SK-N-SH (cell line): ENCODE data around the gene FBLN7. TPM values are rescaled to one million over a fixed set of nuclear protein-coding genes. Genes with fewer than 3 reads are reported as not detected.

Experiments used
- CTCF ChIA-PET: fragments of 300-600, 350-600 bp; formaldehyde crosslinking; extraction: SDS; loops from one replicate; lab custom pipeline; 2021; lab: Yijun Ruan, JAX
- POLR2A ChIA-PET: fragments of 350-600 bp; sonication (Branson Sonifier 250); formaldehyde crosslinking; extraction: SDS; loops from one replicate; lab custom pipeline; 2020; ENCODE audit warnings: antibody characterized with exemption, inconsistent platforms; lab: Yijun Ruan, JAX
- DNase-seq: peaks from one replicate; pipeline ENCODE4 v3.0.0; 2012
- H2AFZ ChIP-seq: fragments of 200-600 bp; sonication (generic); 2 replicates; pipeline ENCODE4 v1.8.1; 2016; ENCODE audit warnings: antibody characterized with exemption, mild to moderate bottlenecking, low read depth
- H3F3A ChIP-seq: fragments of 200-600 bp; sonication (generic); replicated peaks from 2 replicates; pipeline ENCODE3; 2016; ENCODE audit warnings: antibody characterized with exemption, mild to moderate bottlenecking; ENCODE audit not compliant: insufficient read depth
- H3K27ac ChIP-seq, 2 experiments: fragments of 200-500 bp in 1 of 2; fragments of 200-600 bp in 1 of 2; sonication (Bioruptor generic) in 1 of 2; sonication (generic), shearing (Covaris generic) in 1 of 2; 2 replicates each; pipeline versions ENCODE4 v1.5.1 to v1.6.1; 2014 to 2016; ENCODE audit warnings: low read depth in 2 of 2, inconsistent platforms in 1 of 2, low read length in 1 of 2, mild to moderate bottlenecking in 1 of 2, mixed read lengths in 1 of 2
- H3K27me3 ChIP-seq: fragments of 200-600 bp; sonication (generic), shearing (Covaris generic); 2 replicates; pipeline ENCODE4 v1.6.1; 2016; ENCODE audit warnings: mixed run types; ENCODE audit not compliant: insufficient read depth
- H3K36me3 ChIP-seq, 2 experiments: fragments of 200-500 bp in 1 of 2; fragments of 200-600 bp in 1 of 2; sonication (Bioruptor generic) in 1 of 2; sonication (generic) in 1 of 2; replicated peaks in 1 of 2; 2 replicates each; pipeline versions ENCODE3 to v1.5.1; 2014 to 2016; ENCODE audit warnings: low read length in 1 of 2, mild to moderate bottlenecking in 1 of 2; ENCODE audit not compliant: insufficient read depth in 2 of 2, control insufficient read depth in 1 of 2
- H3K4me1 ChIP-seq, 2 experiments: fragments of 200-500 bp in 1 of 2; fragments of 200-600 bp in 1 of 2; sonication (Bioruptor generic) in 1 of 2; sonication (generic), shearing (Covaris generic) in 1 of 2; 2 replicates each; pipeline versions ENCODE4 v1.5.1 to v1.6.1; 2014 to 2016; ENCODE audit warnings: low read depth in 1 of 2, low read length in 1 of 2, mixed run types in 1 of 2; ENCODE audit not compliant: insufficient read depth in 2 of 2, control insufficient read depth in 1 of 2
- H3K4me2 ChIP-seq: fragments of 200-600 bp; sonication (generic), shearing (Covaris generic); 2 replicates; pipeline ENCODE4 v1.6.1; 2017; ENCODE audit warnings: mixed run types
- H3K4me3 ChIP-seq, 2 experiments: fragments of 200-500 bp in 1 of 2; fragments of 200-600 bp in 1 of 2; sonication (Bioruptor generic) in 1 of 2; sonication (generic), shearing (Covaris generic) in 1 of 2; 2 replicates each; pipeline versions ENCODE4 v1.5.1 to v1.8.1; 2014 to 2016; ENCODE audit warnings: low read depth in 2 of 2, inconsistent platforms in 1 of 2, low read length in 1 of 2, mild to moderate bottlenecking in 1 of 2, mixed read lengths in 1 of 2, moderate library complexity in 1 of 2
- H3K79me2 ChIP-seq: fragments of 200-600 bp; sonication (generic); 2 replicates; pipeline ENCODE4 v1.8.1; 2017; ENCODE audit warnings: mild to moderate bottlenecking; ENCODE audit not compliant: insufficient read depth
- H3K9ac ChIP-seq: fragments of 200-600 bp; sonication (generic); 2 replicates; pipeline ENCODE4 v1.6.1; 2017; ENCODE audit warnings: mixed run types
- H3K9me2 ChIP-seq: fragments of 200-600 bp; sonication (generic); 2 replicates; pipeline ENCODE4 v1.6.1; 2017; ENCODE audit warnings: mixed run types
- H3K9me3 ChIP-seq: fragments of 200-600 bp; sonication (generic); 2 replicates; pipeline ENCODE4 v1.6.1; 2017; ENCODE audit warnings: mixed run types, mild to moderate bottlenecking, moderate library complexity
- H4K20me1 ChIP-seq: fragments of 200-600 bp; sonication (generic); 2 replicates; pipeline ENCODE4 v1.6.1; 2017; ENCODE audit warnings: mild to moderate bottlenecking, mixed run types; ENCODE audit not compliant: insufficient read depth
- CTCF ChIP-seq: fragments of 200-600 bp; sonication (generic); IDR thresholded peaks from 2 replicates; pipeline ENCODE4 v1.6.1; 2017; ENCODE audit warnings: antibody characterized with exemption, mild to moderate bottlenecking, moderate library complexity
- ELF1 ChIP-seq: IDR thresholded peaks from 2 replicates; pipeline ENCODE4 v1.4.0; 2012
- EP300 ChIP-seq, 2 experiments: IDR thresholded peaks; 2 replicates each; pipeline versions ENCODE4 v1.4.0 to v1.6.1; 2012; ENCODE audit warnings: borderline replicate concordance in 1 of 2, low read depth in 1 of 2, low read length in 1 of 2
- FOXJ3 ChIP-seq: sonication (generic); formaldehyde crosslinking; IDR thresholded peaks from 2 replicates; pipeline ENCODE4 v1.5.1; 2020; ENCODE audit warnings: mild to moderate bottlenecking, missing genetic modification reagents
- GABPA ChIP-seq: IDR thresholded peaks from 2 replicates; pipeline ENCODE4 v1.4.0; 2012; ENCODE audit warnings: low read depth, mild to moderate bottlenecking
- JUND ChIP-seq: IDR thresholded peaks from 2 replicates; pipeline ENCODE4 v1.4.0; 2012
- MXI1 ChIP-seq: IDR thresholded peaks from 2 replicates; pipeline ENCODE4 v1.6.1; 2012; ENCODE audit warnings: mild to moderate bottlenecking, low read depth, low read length, improper control_type of control experiment
- POLR2AphosphoS5 ChIP-seq: IDR thresholded peaks from 2 replicates; pipeline ENCODE4 v1.6.1; 2012; ENCODE audit warnings: low read depth, low read length
- RCOR1 ChIP-seq: fragments of 150-350 bp; IDR thresholded peaks from 2 replicates; pipeline ENCODE4 v1.6.1; 2017; ENCODE audit warnings: antibody characterized with exemption, low read length
- SIN3A ChIP-seq: IDR thresholded peaks from 2 replicates; pipeline ENCODE4 v1.6.1; 2012; ENCODE audit warnings: low read depth, mild to moderate bottlenecking, low read length, moderate library complexity, borderline replicate concordance
- TAF1 ChIP-seq: IDR thresholded peaks from 2 replicates; pipeline ENCODE4 v1.6.1; 2012; ENCODE audit warnings: low read depth, mild to moderate bottlenecking, low read length, moderate library complexity, borderline replicate concordance
- TCF12 ChIP-seq: IDR thresholded peaks from 2 replicates; pipeline ENCODE4 v1.4.0; 2012
- USF1 ChIP-seq: IDR thresholded peaks from 2 replicates; pipeline ENCODE4 v1.4.0; 2012; ENCODE audit warnings: low read depth, borderline replicate concordance
- ZBTB33 ChIP-seq: IDR thresholded peaks from 2 replicates; pipeline ENCODE4 v1.4.0; 2012; ENCODE audit warnings: low read depth, borderline replicate concordance
- WGBS: methylation state at CpG from one replicate; pipeline ENCODE4 v1.1.6; 2017; ENCODE audit warnings: low lambda C conversion rate; 5-methylcytosine and 5-hydroxymethylcytosine counted together
- polyA plus RNA-seq, 3 experiments: library from polyadenylated mRNA; depleted of rRNA; stranded (reverse); fragments of >200 nt; gene quantifications; 2 replicates each; pipeline ENCODE4 v1.2.3, GENCODE V29; 2012
- TF ChIP-seq, protein P1 (sequence below): IDR thresholded peaks from 2 replicates; pipeline ENCODE4 v1.4.0; 2012; ENCODE audit warnings: low read depth
- TF ChIP-seq, protein P2 (sequence below): fragments of 150-350 bp; IDR thresholded peaks from 2 replicates; pipeline ENCODE4 v1.6.1; 2016; ENCODE audit warnings: mild to moderate bottlenecking, low read depth, low read length

The FBLN7 gene
- polyA plus RNA-seq, 1 of the 3 experiments (the other 2 are of a cell fraction): 4.4 TPM

GRCh38 chr2:112184121-112184520, 45.9 kb downstream of the FBLN7 start:
- Histone ChIP-seq H4K20me1 (no peaks in the 10 kb centered on the region), H3K9me2 (no peaks in the 10 kb centered on the region), H3K36me3 (no peaks in the 10 kb centered on the region), H2AFZ (no peak overlapping the region), H3K27me3 (no peaks in the 10 kb centered on the region), H3K27ac (no peak overlapping the region), H3K9ac (no peak overlapping the region), H3K4me1 (no peaks in the 10 kb centered on the region), H3F3A (no peaks in the 10 kb centered on the region), H3K79me2 (no peaks in the 10 kb centered on the region), H3K4me2 (no peak overlapping the region), H3K4me3 (no peak overlapping the region), H3K9me3 (no peaks in the 10 kb centered on the region)
- no peak for DNase-seq
- CTCF ChIA-PET: interaction anchor here (0.9 kb wide), 1 partner anchor 32 kb away, joined by 3 read pairs; no protein-coding TSS in a partner anchor
- 92% methylated on average over 6 of the region's 8 CpGs for WGBS
- TF ChIP-seq JUND: no peak
- TF ChIP-seq ELF1: no peak
- TF ChIP-seq, protein P1, sequence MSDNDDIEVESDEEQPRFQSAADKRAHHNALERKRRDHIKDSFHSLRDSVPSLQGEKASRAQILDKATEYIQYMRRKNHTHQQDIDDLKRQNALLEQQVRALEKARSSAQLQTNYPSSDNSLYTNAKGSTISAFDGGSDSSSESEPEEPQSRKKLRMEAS: no peak
- no peak for TF ChIP-seq GABPA
- TF ChIP-seq, protein P2, sequence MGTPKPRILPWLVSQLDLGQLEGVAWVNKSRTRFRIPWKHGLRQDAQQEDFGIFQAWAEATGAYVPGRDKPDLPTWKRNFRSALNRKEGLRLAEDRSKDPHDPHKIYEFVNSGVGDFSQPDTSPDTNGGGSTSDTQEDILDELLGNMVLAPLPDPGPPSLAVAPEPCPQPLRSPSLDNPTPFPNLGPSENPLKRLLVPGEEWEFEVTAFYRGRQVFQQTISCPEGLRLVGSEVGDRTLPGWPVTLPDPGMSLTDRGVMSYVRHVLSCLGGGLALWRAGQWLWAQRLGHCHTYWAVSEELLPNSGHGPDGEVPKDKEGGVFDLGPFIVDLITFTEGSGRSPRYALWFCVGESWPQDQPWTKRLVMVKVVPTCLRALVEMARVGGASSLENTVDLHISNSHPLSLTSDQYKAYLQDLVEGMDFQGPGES: no peak
- POLR2A ChIA-PET: no interaction called here

DNA sequence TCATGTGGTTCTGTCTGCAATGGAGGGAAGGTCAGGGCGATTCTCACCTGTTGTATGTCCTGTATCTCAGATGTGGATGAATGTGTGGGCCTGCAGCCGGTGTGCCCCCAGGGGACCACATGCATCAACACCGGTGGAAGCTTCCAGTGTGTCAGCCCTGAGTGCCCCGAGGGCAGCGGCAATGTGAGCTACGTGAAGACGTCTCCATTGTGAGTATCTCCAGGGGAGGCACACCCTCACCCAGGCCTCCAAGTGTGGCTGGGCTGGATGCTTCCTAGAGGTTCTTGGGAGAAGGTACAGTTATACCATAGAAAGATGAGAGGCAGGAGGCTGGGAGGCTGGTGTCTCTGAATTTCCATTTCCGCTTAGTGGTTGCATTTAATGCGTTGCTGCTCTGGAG, 46.9 kb downstream of the FBLN7 start:
- DNase-seq: no peak
- H3K4me2 ChIP-seq: no peak overlapping the region
- no peak overlapping the region for H3K4me3 ChIP-seq
- no peaks in the 10 kb centered on the region for H3K27me3 ChIP-seq
- ChIA-PET POLR2A (no interaction called here), CTCF (no interaction called here)
- no peaks in the 10 kb centered on the region for H3K79me2 ChIP-seq
- no peak overlapping the region for H3K9ac ChIP-seq
- H3K9me3 ChIP-seq: no peaks in the 10 kb centered on the region
- no peaks in the 10 kb centered on the region for H3K9me2 ChIP-seq
- TF ChIP-seq SIN3A (no peak), USF1 (no peak), POLR2AphosphoS5 (no peak), EP300 (IDR thresholded peaks at IDR 0.05; ENCODE audit: borderline replicate concordance in 1 of 2, low read depth in 1 of 2, low read length in 1 of 2) (no peak), MXI1 (no peak), RCOR1 (no peak), CTCF (no peak), JUND (no peak), TAF1 (no peak), ZBTB33 (no peak), FOXJ3 (CRISPR knock-in tag) (no peak), TCF12 (no peak)
- TF ChIP-seq, protein P2: no peak
- no peaks in the 10 kb centered on the region for H3K4me1 ChIP-seq
- H3F3A ChIP-seq: no peaks in the 10 kb centered on the region
- no peak overlapping the region for H2AFZ ChIP-seq
- H3K36me3 ChIP-seq: no peaks in the 10 kb centered on the region
- H4K20me1 ChIP-seq: no peaks in the 10 kb centered on the region
- no peak overlapping the region for H3K27ac ChIP-seq
- 72% methylated on average over 5 of the region's 9 CpGs for WGBS
